ENCODE data around the gene OR6P1.

DNA sequence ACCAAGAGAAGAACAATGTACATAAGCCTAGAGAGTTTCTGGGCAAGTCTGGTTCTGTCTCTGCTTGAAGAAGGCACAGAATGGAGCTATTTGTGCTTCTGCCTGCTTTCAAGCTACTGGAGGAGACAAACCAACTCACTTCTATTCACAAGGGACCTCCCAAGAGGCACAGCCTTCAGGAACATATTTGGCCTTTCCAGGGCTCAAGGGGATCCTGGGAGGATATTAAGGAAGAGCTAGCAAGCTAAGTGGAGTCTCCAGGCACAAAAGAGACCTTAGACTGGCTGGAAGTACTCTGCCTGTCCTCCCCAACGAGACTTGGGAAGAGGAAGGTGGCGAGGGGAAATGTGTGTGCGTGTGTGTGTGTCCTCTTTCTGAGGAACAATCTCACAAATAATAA, 16.0 kb downstream of the OR6P1 start, which contains the start of gene OR6Y1:
- TF ChIP-seq CTCF (IDR thresholded peaks at IDR 0.05) (no peak), POLR2AphosphoS5 (IDR thresholded peaks at IDR 0.05) (no peak)
